GM13977 (cell line): ENCODE data around the gene RAC3.

Experiments
- DNase-seq: peaks from one replicate; pipeline ENCODE4 v3.0.0; 2012; ENCODE audit warnings: low spot score
- in situ Hi-C: fragments of 300-500 bp; cut with MboI; formaldehyde crosslinking; loops from one replicate; pipeline ENCODE4 v1.12.0; 2022; ENCODE audit warnings: low sequenced_read_pairs, low pct_unique_long_range_greater_than_20kb, mixed read lengths, inconsistent platforms; ENCODE audit not compliant: unreplicated experiment
- TF ChIP-seq, protein P1 (sequence below): IDR thresholded peaks from 2 replicates; pipeline ENCODE4 v1.5.1; 2012; ENCODE audit warnings: mild to moderate bottlenecking, control low read depth; ENCODE audit not compliant: insufficient read depth; ENCODE audit errors: extremely low read depth, missing control alignments

RAC3 gene

DNA sequence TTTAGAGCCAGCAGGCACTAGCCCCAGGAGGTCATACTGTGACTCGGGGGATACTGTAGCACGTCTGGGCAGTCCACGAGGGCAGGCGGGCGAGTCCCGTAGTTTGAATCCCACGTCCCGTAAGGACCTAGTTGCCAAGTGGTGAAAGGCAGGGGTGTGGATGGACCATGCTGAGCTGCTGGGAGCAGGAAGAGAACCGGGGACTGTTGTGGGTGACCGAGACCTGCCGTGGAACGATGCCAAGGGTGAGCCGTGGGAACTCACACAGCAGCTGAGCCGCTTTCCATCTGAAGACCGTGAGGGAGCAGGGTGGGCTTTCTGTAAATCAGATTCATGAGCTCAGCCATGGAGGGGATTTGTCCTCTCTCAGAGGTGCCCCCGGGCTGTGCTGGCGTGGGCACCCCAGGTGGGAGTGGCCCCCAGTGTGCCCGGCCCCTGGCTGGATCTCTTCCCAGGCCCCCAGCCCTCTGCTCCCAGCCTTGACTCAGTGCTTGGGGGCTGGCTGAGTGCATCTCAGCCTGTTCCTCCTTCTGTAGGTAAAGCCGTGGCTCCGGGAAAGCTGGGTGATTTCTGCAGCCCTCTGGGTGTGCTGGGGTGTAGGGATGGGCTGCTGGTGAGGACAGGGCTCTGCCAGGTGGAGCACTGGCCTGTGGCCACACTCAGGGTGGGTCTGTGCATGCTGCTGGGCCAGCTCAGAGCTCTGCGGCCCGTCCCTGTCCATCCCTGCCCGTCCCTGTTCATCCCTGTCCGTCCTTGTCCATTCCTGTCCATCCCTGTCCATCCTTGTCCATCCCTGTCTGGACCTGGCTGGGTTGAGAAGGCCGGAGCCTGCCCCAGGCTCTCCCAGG is 40.4 kb upstream of the RAC3 start:
- TF ChIP-seq, protein P1, sequence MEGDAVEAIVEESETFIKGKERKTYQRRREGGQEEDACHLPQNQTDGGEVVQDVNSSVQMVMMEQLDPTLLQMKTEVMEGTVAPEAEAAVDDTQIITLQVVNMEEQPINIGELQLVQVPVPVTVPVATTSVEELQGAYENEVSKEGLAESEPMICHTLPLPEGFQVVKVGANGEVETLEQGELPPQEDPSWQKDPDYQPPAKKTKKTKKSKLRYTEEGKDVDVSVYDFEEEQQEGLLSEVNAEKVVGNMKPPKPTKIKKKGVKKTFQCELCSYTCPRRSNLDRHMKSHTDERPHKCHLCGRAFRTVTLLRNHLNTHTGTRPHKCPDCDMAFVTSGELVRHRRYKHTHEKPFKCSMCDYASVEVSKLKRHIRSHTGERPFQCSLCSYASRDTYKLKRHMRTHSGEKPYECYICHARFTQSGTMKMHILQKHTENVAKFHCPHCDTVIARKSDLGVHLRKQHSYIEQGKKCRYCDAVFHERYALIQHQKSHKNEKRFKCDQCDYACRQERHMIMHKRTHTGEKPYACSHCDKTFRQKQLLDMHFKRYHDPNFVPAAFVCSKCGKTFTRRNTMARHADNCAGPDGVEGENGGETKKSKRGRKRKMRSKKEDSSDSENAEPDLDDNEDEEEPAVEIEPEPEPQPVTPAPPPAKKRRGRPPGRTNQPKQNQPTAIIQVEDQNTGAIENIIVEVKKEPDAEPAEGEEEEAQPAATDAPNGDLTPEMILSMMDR = no peak
- no peak for DNase-seq
- in situ Hi-C loops = no loop called here

DNA sequence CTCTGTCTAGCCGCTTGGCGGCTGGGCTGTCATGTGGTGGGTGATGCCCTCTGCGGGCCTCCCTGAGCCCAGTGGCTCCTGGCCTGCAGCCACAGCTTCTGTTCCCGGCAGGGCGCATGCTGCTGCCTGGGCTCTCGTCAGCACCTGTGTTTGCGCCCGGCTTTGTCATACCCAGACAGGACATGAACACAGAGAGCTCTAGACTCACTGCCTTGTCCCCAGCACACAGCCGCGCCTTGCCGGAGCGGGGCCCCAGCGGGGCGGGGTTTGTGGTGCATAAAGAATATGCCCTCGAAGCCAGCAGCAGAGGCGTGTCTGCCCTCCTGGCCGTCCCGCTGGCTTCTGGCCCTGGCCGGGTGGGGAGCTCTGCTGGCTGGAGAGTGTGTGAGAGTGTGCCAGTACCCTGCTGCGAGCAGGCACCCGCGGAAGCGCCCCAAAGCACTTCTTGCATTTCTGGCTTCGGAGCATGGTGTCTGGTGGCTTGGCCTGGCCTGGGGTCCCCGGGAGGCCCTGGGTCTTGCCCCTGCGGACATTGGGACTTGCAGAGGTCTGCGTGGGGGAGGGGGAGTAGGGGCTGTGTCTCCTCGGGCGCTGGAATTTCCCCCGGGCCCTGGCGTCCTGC is 39.7 kb upstream of the RAC3 start:
- TF ChIP-seq, protein P1 = no peak
- no peak for DNase-seq

DNA sequence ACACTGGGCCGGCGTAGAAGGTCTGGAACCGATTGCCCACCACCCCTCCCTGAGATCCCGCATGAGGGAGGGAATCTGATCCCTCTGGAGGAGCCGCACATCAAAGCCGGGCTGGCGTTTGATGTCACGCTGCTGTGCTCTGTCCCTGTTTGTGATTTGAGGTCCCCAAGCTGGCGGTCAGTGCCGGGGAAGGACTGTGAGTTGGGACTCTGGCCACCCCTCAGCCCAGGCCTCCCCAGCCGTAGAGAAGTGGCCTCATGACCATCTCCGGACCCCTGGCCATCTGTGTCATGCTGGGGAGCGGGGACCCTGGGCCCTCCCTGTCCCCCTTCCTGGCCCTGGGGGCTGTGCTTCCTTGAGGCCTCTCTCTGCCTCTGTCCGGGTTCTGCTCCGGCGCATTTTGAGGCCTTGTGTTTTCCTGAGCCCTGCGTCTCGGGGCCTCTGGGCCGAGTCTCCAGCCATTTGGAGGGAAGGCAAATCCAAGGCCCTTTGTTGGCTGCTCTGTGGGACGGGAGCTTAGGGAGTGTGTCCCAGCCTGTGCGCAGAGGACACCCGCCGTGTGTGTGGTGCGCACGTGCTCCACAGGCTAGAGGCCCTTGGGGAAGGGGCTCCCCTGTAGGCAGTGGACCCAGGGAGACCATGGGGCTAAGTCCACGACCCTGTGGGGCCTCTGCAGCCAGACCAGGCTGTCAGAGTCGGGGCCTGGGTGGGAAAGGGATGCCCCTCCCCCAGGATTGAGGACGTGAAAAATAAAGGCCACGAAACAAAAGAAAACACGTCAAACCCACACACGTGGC is 39.0 kb upstream of the RAC3 start:
- in situ Hi-C loops = no loop called here
- TF ChIP-seq, protein P1 = no peak
- no peak for DNase-seq

More for the DNA sequence above, 39.7 kb upstream of the RAC3 start:
- in situ Hi-C loops = no loop called here

DNA sequence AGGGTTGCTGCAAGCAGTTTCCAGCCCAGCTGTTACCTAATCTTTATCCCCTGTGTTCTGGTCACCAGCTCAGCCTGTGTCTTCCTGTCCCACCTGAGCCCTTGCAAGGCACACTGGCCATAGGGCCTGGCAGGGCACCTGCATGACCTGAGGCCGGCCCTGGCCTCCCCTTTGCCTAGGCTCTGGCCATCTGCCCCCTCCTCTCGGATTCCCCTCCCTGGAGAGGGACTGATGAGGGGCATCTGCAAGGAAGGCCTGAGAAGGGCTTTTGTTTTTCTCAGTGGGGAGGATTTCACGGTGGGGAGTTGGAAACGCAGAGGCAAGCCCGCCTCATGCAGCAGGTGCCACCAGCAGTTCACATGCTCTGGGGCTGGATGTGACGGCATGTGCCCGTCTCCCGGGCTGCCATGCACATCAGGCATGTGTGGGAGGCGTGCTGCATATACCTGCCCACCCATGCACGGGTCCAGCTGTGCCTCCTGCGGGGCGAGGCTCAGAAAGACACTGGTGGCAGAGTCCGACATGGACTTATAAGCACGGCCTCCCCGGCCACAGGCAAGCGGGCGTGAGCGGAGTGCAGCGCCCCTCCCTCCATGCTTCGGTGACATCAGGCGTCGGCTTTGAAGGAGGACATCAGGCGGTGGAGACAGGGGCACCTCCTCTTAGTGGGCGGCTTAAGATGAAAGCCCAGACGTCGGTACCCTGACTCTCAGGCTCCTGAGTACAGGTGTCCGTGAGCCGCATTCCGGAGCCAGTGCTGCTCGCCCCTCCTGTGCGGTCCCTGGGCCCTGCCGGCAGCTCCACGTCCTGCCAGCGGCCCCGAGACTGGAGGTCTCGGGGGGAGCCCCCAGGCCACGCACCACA is 37.5 kb upstream of the RAC3 start:
- no peak for DNase-seq
- TF ChIP-seq, protein P1 = no peak
- in situ Hi-C loops = no loop called here

DNA sequence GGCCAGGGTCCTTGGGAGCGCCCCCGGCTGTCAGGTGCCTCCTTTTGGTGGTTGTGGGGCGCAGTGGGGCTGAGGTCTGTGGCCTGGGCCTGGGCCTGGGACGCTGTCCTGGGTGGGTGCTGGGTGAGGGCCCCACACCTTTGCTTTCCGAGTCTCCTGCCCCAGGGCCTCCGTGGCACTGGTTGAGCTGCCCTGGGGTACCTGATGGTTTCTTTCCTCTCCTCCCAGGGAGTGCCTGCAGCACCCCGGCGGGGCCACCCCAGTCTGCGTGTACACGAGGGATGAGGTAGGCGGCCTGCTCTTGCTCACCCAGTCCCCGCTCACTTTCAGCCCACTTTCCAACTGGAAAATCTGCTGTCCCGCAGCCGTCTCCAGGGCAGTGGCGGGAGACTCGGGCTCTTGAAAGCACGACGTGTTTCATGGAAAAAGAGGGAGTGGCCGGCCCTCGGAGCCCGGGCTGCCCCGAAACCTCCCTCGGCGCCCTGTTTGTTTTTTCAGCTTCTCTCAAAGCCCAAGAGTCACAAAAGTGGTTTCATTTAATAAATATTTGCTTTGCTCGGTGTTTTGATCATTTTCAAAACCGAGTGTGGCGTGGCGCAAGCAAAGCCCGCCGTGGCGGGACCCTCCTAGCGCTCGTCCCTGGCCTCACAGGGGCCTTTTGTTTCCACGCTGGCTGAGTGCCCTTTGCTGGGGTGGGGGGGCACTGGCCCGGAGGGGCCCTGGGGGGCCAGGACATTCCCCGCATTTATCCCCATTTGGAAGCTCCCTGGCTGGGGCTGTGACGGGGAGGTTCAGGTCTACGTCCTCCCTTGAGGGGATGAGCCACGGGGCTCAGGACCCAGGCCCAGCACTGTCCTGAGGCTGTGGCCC is 36.6 kb upstream of the RAC3 start:
- DNase-seq = no peak
- in situ Hi-C loops = no loop called here
- TF ChIP-seq, protein P1 = no peak
